K562 (cell line): ENCODE results near the gene UBE2S. TPM values are rescaled to one million over a fixed set of nuclear protein-coding genes. Genes with fewer than 3 reads are reported as not detected.

Source experiments
- EZH2 ChIP-seq: IDR thresholded peaks from 2 replicates; pipeline ENCODE4 v1.6.1; 2012; ENCODE audit warnings: low read depth, mild to moderate bottlenecking, inconsistent platforms, low read length, borderline replicate concordance
- HNRNPLL ChIP-seq: fragments of 200-400 bp; formaldehyde crosslinking; IDR thresholded peaks from 2 replicates; pipeline ENCODE4 v1.6.1; 2017; ENCODE audit warnings: low read length, low read depth, mild to moderate bottlenecking; ENCODE audit not compliant: poor library complexity, severe bottlenecking
- MEF2A ChIP-seq: IDR thresholded peaks from 2 replicates; pipeline ENCODE4 v1.6.1; 2011; ENCODE audit warnings: low read depth, mild to moderate bottlenecking, low read length, moderate library complexity; ENCODE audit not compliant: control insufficient read depth
- PHTF2 ChIP-seq: fragments of 250-450 bp; sonication (Bioruptor Pico); IDR thresholded peaks from 2 replicates; pipeline ENCODE4 v1.5.0; 2021; ENCODE audit warnings: mild to moderate bottlenecking
- RAD21 ChIP-seq, 2 experiments: fragments of 250-450 bp in 1 of 2; fragments of 450-650 bp in 1 of 2; sonication (Bioruptor Pico) in 1 of 2; formaldehyde crosslinking in 1 of 2; IDR thresholded peaks in 1 of 2; conservative IDR thresholded peaks in 1 of 2; 2 replicates each; pipeline versions ENCODE4 v1.4.0 to v1.8.0; 2020 to 2022; ENCODE audit warnings: mild to moderate bottlenecking in 2 of 2, moderate library complexity in 1 of 2
- RBM22 ChIP-seq: fragments of 200-400 bp; formaldehyde crosslinking; IDR thresholded peaks from 2 replicates; pipeline ENCODE4 v1.6.1; 2018; ENCODE audit warnings: low read length, low read depth; ENCODE audit not compliant: poor library complexity, severe bottlenecking
- SPI1 ChIP-seq: IDR thresholded peaks from 2 replicates; pipeline ENCODE4 v1.6.1; 2011; ENCODE audit warnings: low read depth, low read length, control low read depth, borderline replicate concordance
- TAF1 ChIP-seq: IDR thresholded peaks from 2 replicates; pipeline ENCODE4 v1.6.1; 2011; ENCODE audit warnings: mild to moderate bottlenecking, low read length, moderate library complexity; ENCODE audit not compliant: insufficient read depth, control insufficient read depth, severe bottlenecking; ENCODE audit errors: extremely low read depth
- TAL1 ChIP-seq: fragments of 450-650 bp; IDR thresholded peaks from 2 replicates; pipeline ENCODE4 v1.6.1; 2016; ENCODE audit warnings: mild to moderate bottlenecking
- TEAD4 ChIP-seq, 2 experiments: sonication (generic) in 1 of 2; formaldehyde crosslinking in 1 of 2; IDR thresholded peaks; 2 replicates each; pipeline versions ENCODE4 v1.6.1 to v1.8.0; 2012 to 2022; ENCODE audit warnings: borderline replicate concordance in 1 of 2, inconsistent platforms in 1 of 2, low read length in 1 of 2, mild to moderate bottlenecking in 1 of 2, missing genetic modification reagents in 1 of 2
- TOE1 ChIP-seq, 2 experiments: fragments of 450-650 bp in 1 of 2; sonication (generic) in 1 of 2; formaldehyde crosslinking in 1 of 2; IDR thresholded peaks; 2 replicates each; pipeline versions ENCODE4 v1.7.1 to v1.8.0; 2016 to 2022; ENCODE audit warnings: borderline replicate concordance in 2 of 2, mild to moderate bottlenecking in 2 of 2, antibody characterized with exemption in 1 of 2, inconsistent platforms in 1 of 2, low read depth in 1 of 2, missing genetic modification reagents in 1 of 2, moderate library complexity in 1 of 2
- XRCC3 ChIP-seq: fragments of 450-650 bp; IDR thresholded peaks from 2 replicates; pipeline ENCODE4 v1.6.1; 2017; ENCODE audit warnings: mild to moderate bottlenecking, moderate library complexity
- ZNF184 ChIP-seq: sonication (generic); formaldehyde crosslinking; IDR thresholded peaks from 2 replicates; pipeline ENCODE4 v1.5.0; 2020; ENCODE audit warnings: missing genetic modification reagents
- ZNF217 ChIP-seq: sonication (generic); formaldehyde crosslinking; IDR thresholded peaks from 2 replicates; pipeline ENCODE4 v1.8.0; 2022; ENCODE audit warnings: mild to moderate bottlenecking, missing genetic modification reagents
- polyA plus RNA-seq, 8 experiments: library from polyadenylated mRNA; depleted of rRNA in 4 of 8; stranded (reverse) in 5 of 8; unstranded in 3 of 8; fragments of >200 nt; fragmentation: Nextera tagmentation in 2 of 8; fragmentation: Illumina TruSeq in 1 of 8; extraction: Ambion mirVana in 2 of 8; extraction: Trizol in 1 of 8; gene quantifications; 2 replicates each; pipeline versions ENCODE4 v1.2.1 to v1.2.3, GENCODE V29; 2011 to 2014; ENCODE audit warnings: inconsistent platforms in 1 of 8, missing spikeins in 1 of 8
- total RNA-seq, 7 experiments: library from RNA; depleted of rRNA in 6 of 7; stranded (reverse); fragments of >200 nt in 6 of 7; fragmentation: Illumina TruSeq in 2 of 7; extraction: Trizol in 2 of 7; gene quantifications; 2 replicates each; pipeline versions ENCODE4 v1.2.1 to v1.2.3, GENCODE V29; 2011 to 2021; ENCODE audit warnings: low replicate concordance in 1 of 7
- TF ChIP-seq, protein P1 (sequence below): fragments of 450-650 bp; IDR thresholded peaks from 2 replicates; pipeline ENCODE4 v1.6.1; 2016
- TF ChIP-seq, protein P2 (sequence below), 2 experiments: fragments of 450-650 bp; IDR thresholded peaks; 2 replicates each; pipeline ENCODE4 v1.6.1; 2016
- TF ChIP-seq, protein P3 (sequence below), 2 experiments: fragments of 450-650 bp in 1 of 2; sonication (generic) in 1 of 2; formaldehyde crosslinking; conservative IDR thresholded peaks; 2 replicates each; pipeline versions ENCODE4 v1.4.0 to v1.8.1; 2020 to 2022; ENCODE audit warnings: mild to moderate bottlenecking in 1 of 2, missing genetic modification reagents in 1 of 2
- TF ChIP-seq, protein P4 (sequence below): fragments of 450-650 bp; IDR thresholded peaks from 2 replicates; pipeline ENCODE4 v1.6.1; 2018; ENCODE audit warnings: mild to moderate bottlenecking, low read depth; ENCODE audit not compliant: partially characterized antibody

Gene UBE2S
- total and polyA plus RNA-seq, 9 of the 15 experiments (the other 6 are each of a cell fraction or from before 2014, with no cell fraction given) = 1.5 to 1,305 (median 157) TPM

DNA sequence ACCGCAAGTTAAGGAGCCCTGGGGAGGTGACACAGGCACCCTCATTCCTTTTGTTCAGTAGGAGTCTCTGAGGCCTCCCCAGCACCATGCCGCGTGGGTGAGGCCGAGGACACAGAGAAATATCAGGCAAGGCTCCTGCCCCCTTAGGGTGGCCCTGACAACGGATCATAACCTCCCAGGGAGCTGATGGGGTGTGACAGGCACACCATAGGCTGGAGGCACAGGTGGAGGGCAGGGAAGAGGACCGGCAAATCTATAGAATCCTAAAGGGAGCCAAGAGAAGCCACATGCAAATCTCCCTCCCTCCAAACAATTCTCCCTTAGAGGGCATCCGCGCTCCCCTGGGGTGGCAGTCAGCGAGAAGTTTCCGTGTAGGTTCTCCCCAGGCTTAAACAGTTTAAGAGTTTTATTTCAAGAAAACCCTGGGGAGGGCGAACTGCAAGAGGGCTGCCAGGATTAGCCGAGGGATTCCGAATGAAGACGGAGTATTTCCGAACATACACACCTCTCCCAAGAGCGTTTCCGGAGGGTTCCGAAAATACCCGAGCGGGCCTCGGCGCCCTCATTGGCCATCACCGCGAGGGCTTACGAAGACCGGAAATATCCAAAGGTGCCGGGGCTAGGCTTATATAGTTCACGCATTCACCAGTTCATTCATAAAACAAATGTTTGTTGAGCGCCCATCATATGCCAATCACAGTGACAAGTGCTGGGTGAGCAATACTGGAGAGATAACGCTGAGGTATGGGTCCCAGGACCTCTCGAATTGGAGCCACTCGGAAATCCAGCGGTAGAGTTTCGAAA, 22.5 kb downstream of the UBE2S start (continued):
- TF ChIP-seq, protein P1, sequence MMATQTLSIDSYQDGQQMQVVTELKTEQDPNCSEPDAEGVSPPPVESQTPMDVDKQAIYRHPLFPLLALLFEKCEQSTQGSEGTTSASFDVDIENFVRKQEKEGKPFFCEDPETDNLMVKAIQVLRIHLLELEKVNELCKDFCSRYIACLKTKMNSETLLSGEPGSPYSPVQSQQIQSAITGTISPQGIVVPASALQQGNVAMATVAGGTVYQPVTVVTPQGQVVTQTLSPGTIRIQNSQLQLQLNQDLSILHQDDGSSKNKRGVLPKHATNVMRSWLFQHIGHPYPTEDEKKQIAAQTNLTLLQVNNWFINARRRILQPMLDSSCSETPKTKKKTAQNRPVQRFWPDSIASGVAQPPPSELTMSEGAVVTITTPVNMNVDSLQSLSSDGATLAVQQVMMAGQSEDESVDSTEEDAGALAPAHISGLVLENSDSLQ = 0 out of 2 replicates have a peak, but pooled peaks have one; percentile 5
- no peak for TF ChIP-seq ZNF217
- no peak for TF ChIP-seq ZNF184 (CRISPR knock-in tag)
- 0 out of 2 replicates have a peak, but pooled peaks have one; percentile 3 for TF ChIP-seq TEAD4 (IDR thresholded peaks at IDR 0.05; ENCODE audit: low read length)
- TF ChIP-seq TEAD4 (CRISPR knock-in tag; IDR thresholded peaks at IDR 0.05; ENCODE audit: borderline replicate concordance) = no peak
- TF ChIP-seq, protein P2, sequence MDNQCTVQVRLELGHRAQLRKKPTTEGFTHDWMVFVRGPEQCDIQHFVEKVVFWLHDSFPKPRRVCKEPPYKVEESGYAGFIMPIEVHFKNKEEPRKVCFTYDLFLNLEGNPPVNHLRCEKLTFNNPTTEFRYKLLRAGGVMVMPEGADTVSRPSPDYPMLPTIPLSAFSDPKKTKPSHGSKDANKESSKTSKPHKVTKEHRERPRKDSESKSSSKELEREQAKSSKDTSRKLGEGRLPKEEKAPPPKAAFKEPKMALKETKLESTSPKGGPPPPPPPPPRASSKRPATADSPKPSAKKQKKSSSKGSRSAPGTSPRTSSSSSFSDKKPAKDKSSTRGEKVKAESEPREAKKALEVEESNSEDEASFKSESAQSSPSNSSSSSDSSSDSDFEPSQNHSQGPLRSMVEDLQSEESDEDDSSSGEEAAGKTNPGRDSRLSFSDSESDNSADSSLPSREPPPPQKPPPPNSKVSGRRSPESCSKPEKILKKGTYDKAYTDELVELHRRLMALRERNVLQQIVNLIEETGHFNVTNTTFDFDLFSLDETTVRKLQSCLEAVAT (IDR thresholded peaks at IDR 0.05) = no peak
- TF ChIP-seq SPI1 = no peak
- TF ChIP-seq PHTF2 (CRISPR knock-in tag) = no peak
- TF ChIP-seq, protein P3, sequence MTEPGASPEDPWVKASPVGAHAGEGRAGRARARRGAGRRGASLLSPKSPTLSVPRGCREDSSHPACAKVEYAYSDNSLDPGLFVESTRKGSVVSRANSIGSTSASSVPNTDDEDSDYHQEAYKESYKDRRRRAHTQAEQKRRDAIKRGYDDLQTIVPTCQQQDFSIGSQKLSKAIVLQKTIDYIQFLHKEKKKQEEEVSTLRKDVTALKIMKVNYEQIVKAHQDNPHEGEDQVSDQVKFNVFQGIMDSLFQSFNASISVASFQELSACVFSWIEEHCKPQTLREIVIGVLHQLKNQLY (CRISPR knock-in tag; conservative IDR thresholded peaks at IDR 0.05) = no peak
- no peak for TF ChIP-seq TAL1
- no peak for TF ChIP-seq MEF2A
- no peak for TF ChIP-seq RBM22
- peak; percentile 20; the same call in 1 of the 2 replicates for TF ChIP-seq TOE1 (IDR thresholded peaks at IDR 0.05; ENCODE audit: borderline replicate concordance)
- no peak for TF ChIP-seq TOE1 (CRISPR knock-in tag; IDR thresholded peaks at IDR 0.05; ENCODE audit: borderline replicate concordance, low read depth)
- TF ChIP-seq TAF1 = peak; percentile 5
- no peak for TF ChIP-seq XRCC3
- TF ChIP-seq EZH2 = no peak
- TF ChIP-seq RAD21 (CRISPR knock-in tag; conservative IDR thresholded peaks at IDR 0.05 in 1 of 2, IDR thresholded peaks at IDR 0.05 in 1 of 2) = no peak
- TF ChIP-seq, protein P4, sequence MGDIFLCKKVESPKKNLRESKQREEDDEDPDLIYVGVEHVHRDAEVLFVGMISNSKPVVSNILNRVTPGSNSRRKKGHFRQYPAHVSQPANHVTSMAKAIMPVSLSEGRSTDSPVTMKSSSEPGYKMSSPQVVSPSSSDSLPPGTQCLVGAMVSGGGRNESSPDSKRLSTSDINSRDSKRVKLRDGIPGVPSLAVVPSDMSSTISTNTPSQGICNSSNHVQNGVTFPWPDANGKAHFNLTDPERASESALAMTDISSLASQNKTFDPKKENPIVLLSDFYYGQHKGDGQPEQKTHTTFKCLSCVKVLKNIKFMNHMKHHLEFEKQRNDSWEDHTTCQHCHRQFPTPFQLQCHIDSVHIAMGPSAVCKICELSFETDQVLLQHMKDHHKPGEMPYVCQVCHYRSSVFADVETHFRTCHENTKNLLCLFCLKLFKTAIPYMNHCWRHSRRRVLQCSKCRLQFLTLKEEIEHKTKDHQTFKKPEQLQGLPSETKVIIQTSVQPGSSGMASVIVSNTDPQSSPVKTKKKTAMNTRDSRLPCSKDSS = no peak
- TF ChIP-seq HNRNPLL = peak; percentile 21
